Measurements from ENCODE around the gene GRPEL2.
A peak's percentile ranks its signal among the peaks of the same experiment; 100 is the strongest.

Gene GRPEL2

GRCh38 chr5:149371296-149371962 is 26.1 kb downstream of the GRPEL2 start:
- Mint-ChIP-seq H3K4me3 (no peak overlapping the region), H3K9me3 (no peaks in the 10 kb centered on the region)

GRCh38 chr5:149372076-149372795 is 26.9 kb downstream of the GRPEL2 start:
- Mint-ChIP-seq H3K4me1 (peaks cover 5 to 16% of the 10 kb centered on the region in 2 donors), H3K4me3 (no peak overlapping the region), H3K36me3 (peaks cover 11 to 14% of the 10 kb centered on the region in 2 donors), H3K27ac (no peak overlapping the region), H3K27me3 (no peaks in the 10 kb centered on the region), H3K9me3 (no peaks in the 10 kb centered on the region)
- ATAC-seq (replicated peaks) (no peak), DNase-seq (no peak)

More at GRCh38 chr5:149371296-149371962, 26.1 kb downstream of the GRPEL2 start:
- Mint-ChIP-seq H3K36me3 (peaks cover 11 to 16% of the 10 kb centered on the region in 2 donors), H3K27ac (no peak overlapping the region), H3K4me1 (peaks cover 7 to 18% of the 10 kb centered on the region in 2 donors), H3K27me3 (no peaks in the 10 kb centered on the region)
- ATAC-seq (replicated peaks) (peak; percentile 92 to 95), DNase-seq (peak; percentile 26)

GRCh38 chr5:149372932-149373331 is 27.6 kb downstream of the GRPEL2 start:
- Mint-ChIP-seq H3K36me3 (peaks cover 10% of the 10 kb centered on the region in 2 donors), H3K9me3 (no peaks in the 10 kb centered on the region), H3K27me3 (no peaks in the 10 kb centered on the region), H3K27ac (no peak overlapping the region), H3K4me3 (no peak overlapping the region), H3K4me1 (peaks cover 3 to 9% of the 10 kb centered on the region in 2 donors)
- ATAC-seq (replicated peaks) (no peak), DNase-seq (no peak)

DNA sequence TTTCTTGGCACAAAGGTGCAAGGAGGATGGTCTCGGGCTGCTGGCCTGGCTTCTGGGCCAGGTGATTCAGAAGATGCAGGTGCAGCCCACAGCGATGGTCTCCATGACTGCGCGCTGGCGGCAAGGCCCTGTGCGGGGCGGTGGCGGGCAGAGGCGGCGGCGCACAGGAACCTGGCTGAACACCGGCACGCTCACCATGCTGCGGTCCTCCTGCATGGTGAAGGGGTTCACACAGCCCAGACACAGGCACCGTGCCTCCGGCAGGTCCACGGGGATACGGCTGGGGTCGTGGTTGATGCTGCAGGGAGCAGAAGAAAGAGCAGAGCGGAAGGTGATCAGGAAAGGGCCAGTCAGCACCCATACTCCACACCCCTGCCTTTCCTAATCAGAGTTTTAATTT is 29.0 kb downstream of the GRPEL2 start:
- no peak overlapping the region for H3K27ac Mint-ChIP-seq
- no peaks in the 10 kb centered on the region for H3K9me3 Mint-ChIP-seq

GRCh38 chr5:149374801-149375200 is 29.5 kb downstream of the GRPEL2 start:
- ATAC-seq (replicated peaks): no peak
- Mint-ChIP-seq H3K36me3 (peaks cover 2 to 4% of the 10 kb centered on the region in 2 donors), H3K27me3 (no peaks in the 10 kb centered on the region), H3K4me1 (peaks cover 2 to 6% of the 10 kb centered on the region in 2 donors), H3K4me3 (no peak overlapping the region), H3K9me3 (no peaks in the 10 kb centered on the region), H3K27ac (no peak overlapping the region)
- DNase-seq: no peak

More for the DNA sequence above, 29.0 kb downstream of the GRPEL2 start:
- Mint-ChIP-seq H3K4me1 (peaks cover 2 to 6% of the 10 kb centered on the region in 2 donors), H3K4me3 (no peak overlapping the region), H3K36me3 (peaks cover 2 to 4% of the 10 kb centered on the region in 2 donors), H3K27me3 (no peaks in the 10 kb centered on the region)
- ATAC-seq (replicated peaks): no peak
- no peak for DNase-seq

GRCh38 chr5:149375434-149375833 is 30.1 kb downstream of the GRPEL2 start:
- no peaks in the 10 kb centered on the region for H3K9me3 Mint-ChIP-seq
- no peak for DNase-seq
- H3K4me1 Mint-ChIP-seq: peaks cover 2 to 6% of the 10 kb centered on the region in 2 donors
- H3K4me3 Mint-ChIP-seq: no peak overlapping the region
- H3K27ac Mint-ChIP-seq: no peak overlapping the region
- peaks cover 2 to 4% of the 10 kb centered on the region in 2 donors for H3K36me3 Mint-ChIP-seq
- ATAC-seq (replicated peaks): no peak
- H3K27me3 Mint-ChIP-seq: no peaks in the 10 kb centered on the region

DNA sequence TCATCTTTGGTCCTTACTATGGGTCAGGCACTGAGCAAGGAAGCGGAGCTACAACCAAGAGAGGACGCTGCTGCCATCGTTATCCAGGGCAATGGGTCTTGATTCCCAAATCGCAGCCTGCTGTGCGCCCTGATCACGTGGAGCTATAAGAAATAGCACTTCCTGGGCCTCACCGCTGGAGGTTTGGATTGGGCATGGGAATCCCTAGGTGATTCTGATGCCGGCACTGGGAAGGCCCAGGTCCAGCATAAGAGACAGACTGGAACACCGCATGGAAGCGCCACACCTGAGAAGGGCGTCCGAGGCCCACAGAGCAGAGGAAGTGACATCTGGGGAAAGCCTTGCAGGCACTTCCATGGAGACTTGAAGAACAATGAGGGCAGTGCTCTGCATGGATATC is 30.8 kb downstream of the GRPEL2 start:
- Mint-ChIP-seq H3K4me3 (no peak overlapping the region), H3K4me1 (peaks cover 2 to 4% of the 10 kb centered on the region in 2 donors), H3K27ac (no peak overlapping the region), H3K36me3 (peaks cover 2 to 4% of the 10 kb centered on the region in 2 donors), H3K9me3 (no peaks in the 10 kb centered on the region), H3K27me3 (no peaks in the 10 kb centered on the region)
- no peak for DNase-seq
- ATAC-seq (replicated peaks): no peak

DNA sequence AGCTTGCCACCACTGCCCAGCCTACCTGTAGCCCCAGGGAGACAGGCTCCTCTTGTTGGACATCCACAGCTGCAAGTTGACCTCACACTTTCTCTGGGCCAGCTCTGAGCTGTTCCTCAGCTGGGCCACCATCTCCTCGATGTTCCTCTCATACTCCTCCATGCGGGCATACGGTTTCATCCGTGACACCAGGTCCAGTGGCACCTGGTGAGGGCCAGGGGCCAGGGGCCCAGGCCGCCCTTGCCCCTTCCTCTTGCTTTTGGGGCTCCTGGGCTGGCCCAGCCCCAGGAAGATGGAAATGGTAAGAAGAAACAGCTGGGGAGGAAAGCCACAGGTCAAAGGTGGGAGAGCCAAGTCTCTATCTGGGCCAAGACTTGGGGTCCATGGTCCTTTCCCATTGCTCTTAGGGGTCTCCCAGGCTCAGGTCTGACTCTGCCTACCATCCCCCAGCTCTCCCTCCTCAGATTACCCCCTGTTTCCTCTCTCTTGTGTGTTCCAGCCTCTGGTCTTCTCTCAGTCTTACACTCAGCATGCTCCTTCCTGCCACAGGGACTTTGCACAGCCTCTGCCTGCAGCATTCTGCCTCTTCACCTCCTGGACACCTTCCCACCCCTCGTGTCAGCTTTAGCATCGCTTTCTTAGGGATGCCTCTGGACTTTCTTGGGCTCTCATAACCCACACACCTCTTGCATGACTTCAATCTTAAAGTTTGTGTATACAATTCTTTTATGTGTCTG is 31.6 kb downstream of the GRPEL2 start:
- Mint-ChIP-seq H3K4me3 (no peak overlapping the region), H3K27ac (no peak overlapping the region), H3K4me1 (peaks cover 2 to 4% of the 10 kb centered on the region in 2 donors), H3K36me3 (peaks cover 2 to 4% of the 10 kb centered on the region in 2 donors), H3K27me3 (peaks cover 0 to 4% of the 10 kb centered on the region in 2 donors), H3K9me3 (no peaks in the 10 kb centered on the region)
- no peak for ATAC-seq (replicated peaks)
- no peak for DNase-seq

- Mint-ChIP-seq H3K4me3 (no peak overlapping the region), H3K4me1 (peaks cover 3 to 8% of the 10 kb centered on the region in 2 donors), H3K27me3 (peaks cover 0 to 4% of the 10 kb centered on the region in 2 donors), H3K27ac (no peak overlapping the region), H3K36me3 (peaks cover 2 to 4% of the 10 kb centered on the region in 2 donors), H3K9me3 (no peaks in the 10 kb centered on the region)
- no peak for DNase-seq
- no peak for ATAC-seq (replicated peaks)
Measured at GRCh38 chr5:149378241-149378820, 33.0 kb downstream of the GRPEL2 start.

DNA sequence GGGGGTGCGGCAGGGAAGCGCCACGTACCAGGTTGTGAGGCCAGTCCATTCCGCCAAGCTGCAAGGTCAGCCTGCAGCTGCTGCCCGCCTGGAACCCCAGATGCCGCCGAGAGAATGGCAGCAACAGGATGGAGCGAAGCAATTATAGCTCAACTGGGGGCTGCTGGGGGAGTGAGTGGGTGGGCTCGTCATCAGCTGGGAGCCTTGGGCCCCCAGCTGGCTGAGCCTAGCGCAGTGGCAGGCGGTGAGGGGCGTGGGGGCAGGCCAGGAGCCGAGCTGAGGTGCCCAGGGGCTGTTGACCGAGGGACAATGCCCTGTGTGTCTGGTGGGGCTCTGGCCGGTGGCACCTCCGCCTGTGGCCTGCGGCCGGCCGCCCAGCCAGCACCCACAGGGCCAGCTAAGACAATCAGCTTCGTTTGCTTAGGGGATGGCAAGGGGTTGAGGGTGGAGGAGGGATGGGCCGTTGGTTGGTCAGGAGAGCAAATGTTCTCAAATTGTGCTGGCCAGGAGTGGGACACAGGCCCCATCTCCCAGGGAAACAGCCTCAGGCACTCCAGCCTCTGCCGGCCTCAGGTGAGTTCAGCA is 34.0 kb downstream of the GRPEL2 start, which contains the start of gene IL17B:
Gene IL17B (minus strand): TSS at position 116 of the 585 bp plus-strand sequence. CDS start 67 bp downstream, at position 49.
- Mint-ChIP-seq H3K4me1 (peaks cover 3 to 8% of the 10 kb centered on the region in 2 donors), H3K27me3 (peaks cover 0 to 4% of the 10 kb centered on the region in 2 donors), H3K36me3 (peaks cover 0 to 4% of the 10 kb centered on the region in 2 donors), H3K4me3 (no peak within 1 kb of the TSS), H3K9me3 (no peaks in the 10 kb centered on the region), H3K27ac (no peak within 1 kb of the TSS)
- no peak for DNase-seq
- no peak for ATAC-seq (replicated peaks)

DNA sequence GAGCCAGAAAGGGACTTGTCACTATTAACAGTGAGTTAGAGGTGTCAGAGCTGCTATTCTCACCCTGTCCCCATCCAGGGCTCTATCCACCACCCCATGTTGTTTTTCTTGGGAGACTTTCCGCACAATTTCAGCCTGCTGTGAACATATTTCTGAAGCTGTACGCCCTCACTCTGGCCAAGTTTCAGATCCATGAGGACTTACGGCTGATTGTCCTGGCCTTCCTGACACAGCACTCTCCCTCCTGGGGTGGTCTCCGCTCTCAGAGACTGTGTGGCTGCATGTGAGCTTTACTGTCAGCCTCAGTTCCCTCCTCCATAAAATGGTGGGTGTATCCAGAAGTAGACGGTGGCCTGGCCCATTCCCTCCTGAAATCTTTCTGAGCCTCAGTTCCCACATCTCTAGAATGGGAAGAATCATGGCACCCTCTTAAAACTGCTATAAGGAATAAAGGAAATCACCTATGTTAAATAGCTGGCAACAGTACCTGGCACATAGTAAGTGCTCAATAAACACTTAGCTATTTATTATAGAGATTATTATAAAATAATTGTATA is 34.6 kb downstream of the GRPEL2 start:
- Mint-ChIP-seq H3K4me3 (no peak overlapping the region), H3K36me3 (peaks cover 0 to 4% of the 10 kb centered on the region in 2 donors), H3K27ac (no peak overlapping the region), H3K9me3 (no peaks in the 10 kb centered on the region), H3K27me3 (peaks cover 0 to 4% of the 10 kb centered on the region in 2 donors), H3K4me1 (peaks cover 3 to 8% of the 10 kb centered on the region in 2 donors)
- ATAC-seq (replicated peaks) (no peak), DNase-seq (no peak)

GRCh38 chr5:149380466-149381121 is 35.3 kb downstream of the GRPEL2 start:
- no peak for ATAC-seq (replicated peaks)

More at GRCh38 chr5:149380466-149381121, 35.3 kb downstream of the GRPEL2 start:
- Mint-ChIP-seq H3K4me1 (peaks cover 3 to 8% of the 10 kb centered on the region in 2 donors), H3K9me3 (no peaks in the 10 kb centered on the region), H3K4me3 (no peak overlapping the region), H3K27me3 (peaks cover 0 to 4% of the 10 kb centered on the region in 2 donors), H3K36me3 (peaks cover 0 to 4% of the 10 kb centered on the region in 2 donors), H3K27ac (no peak overlapping the region)
- DNase-seq: no peak
